Activated CD8-positive, alpha-beta memory T cell treated with anti-CD3 and anti-CD28 coated beads for 36 hours (primary cell): ENCODE measurements around the gene BUD31. TPM values are rescaled to one million over a fixed set of nuclear protein-coding genes. Genes with fewer than 3 reads are reported as not detected.

Experiments
- CTCF ChIA-PET: fragments of 350-600 bp; sonication (Branson Sonifier 250); formaldehyde crosslinking; loops from one replicate; lab custom pipeline; 2021; ENCODE audit warnings: antibody characterized with exemption; lab: Charles Lee
- POLR2A ChIA-PET: fragments of 350-600 bp; sonication (Branson Sonifier 250); formaldehyde crosslinking; loops from one replicate; lab custom pipeline; 2021; ENCODE audit warnings: antibody characterized with exemption; lab: Charles Lee
- total RNA-seq, 2 experiments: library from RNA; stranded (reverse); gene quantifications; one replicate each; pipeline ENCODE4 v1.2.3, GENCODE V29; 2021

The BUD31 gene
- total RNA-seq, 2 experiments from 2014 or later, result 173 to 180 TPM

- POLR2A ChIA-PET, result no interaction called here
- CTCF ChIA-PET, result no interaction called here
Observed at GRCh38 chr7:99446096-99446495, 37.3 kb downstream of the BUD31 start.

GRCh38 chr7:99447943-99448342 is 39.2 kb downstream of the BUD31 start:
- ChIA-PET CTCF (no interaction called here), POLR2A (no interaction called here)

GRCh38 chr7:99448855-99449254 is 40.1 kb downstream of the BUD31 start:
- POLR2A ChIA-PET, result no interaction called here
- CTCF ChIA-PET, result no interaction called here

- POLR2A ChIA-PET, result no interaction called here
- CTCF ChIA-PET, result interaction anchor here (0.8 kb wide), 1 partner anchor 128 kb away, joined by 3 read pairs; no protein-coding TSS in a partner anchor
Observed at GRCh38 chr7:99449326-99449725, 40.6 kb downstream of the BUD31 start.

- POLR2A ChIA-PET, result no interaction called here
- CTCF ChIA-PET, result interaction anchor here (0.8 kb wide), 1 partner anchor 13 kb away, joined by 3 read pairs; no protein-coding TSS in a partner anchor
Observed at GRCh38 chr7:99451936-99452335, 43.2 kb downstream of the BUD31 start.

GRCh38 chr7:99452541-99452940 is 43.8 kb downstream of the BUD31 start:
- CTCF ChIA-PET, result interaction anchor here (0.8 kb wide), 1 partner anchor 13 kb away, joined by 3 read pairs; no protein-coding TSS in a partner anchor
- POLR2A ChIA-PET, result no interaction called here

GRCh38 chr7:99453105-99453504 is 44.3 kb downstream of the BUD31 start:
- ChIA-PET CTCF (no interaction called here), POLR2A (no interaction called here)

- POLR2A ChIA-PET, result no interaction called here
- CTCF ChIA-PET, result interaction anchor here (1.4 kb wide), 1 partner anchor 40 kb away, joined by 3 read pairs; no protein-coding TSS in a partner anchor
Observed at GRCh38 chr7:99455874-99456273, 47.1 kb downstream of the BUD31 start.

- ChIA-PET POLR2A (no interaction called here), CTCF (no interaction called here)
Observed at GRCh38 chr7:99456288-99456687, 47.5 kb downstream of the BUD31 start.

GRCh38 chr7:99457050-99457649 is 48.4 kb downstream of the BUD31 start:
- ChIA-PET CTCF (no interaction called here), POLR2A (interaction anchor here (1.0 kb wide), 1 partner anchor 9 kb away, joined by 5 read pairs; the partner anchor contains the start of gene ATP5MF)

GRCh38 chr7:99457650-99458493 is 49.1 kb downstream of the BUD31 start:
- ChIA-PET CTCF (no interaction called here), POLR2A (interaction anchor here (1.0 kb wide), 1 partner anchor 8 kb away, joined by 5 read pairs; the partner anchor contains the start of gene ATP5MF)

GRCh38 chr7:99459087-99459486 is 50.3 kb downstream of the BUD31 start:
- ChIA-PET CTCF (no interaction called here), POLR2A (interaction anchor here (0.6 kb wide), 1 partner anchor 9 kb away, joined by 3 read pairs; no protein-coding TSS in a partner anchor)

- POLR2A ChIA-PET, result no interaction called here
- CTCF ChIA-PET, result no interaction called here
Observed at GRCh38 chr7:99460651-99461050, 51.9 kb downstream of the BUD31 start.

- ChIA-PET POLR2A (no interaction called here), CTCF (no interaction called here)
Observed at GRCh38 chr7:99461221-99461620, 52.5 kb downstream of the BUD31 start.

- CTCF ChIA-PET, result interaction anchor here (1.0 kb wide), 2 partner anchors 10 to 13 kb away, joined by 3 read pairs; no protein-coding TSS in a partner anchor
- POLR2A ChIA-PET, result interaction anchor here (0.7 to 1.0 kb wide), 2 partner anchors 57 to 64 kb away, joined by 3 to 4 read pairs; partner anchors contain the start of genes BUD31 and PDAP1
Observed at GRCh38 chr7:99465421-99465768, 56.6 kb downstream of the BUD31 start.

GRCh38 chr7:99468336-99468918 is 59.7 kb downstream of the BUD31 start:
- POLR2A ChIA-PET, result no interaction called here
- CTCF ChIA-PET, result no interaction called here
